Colonic mucosa (tissue), 4 donors: ENCODE measurements around the gene CCDC192. TPM values are rescaled to one million over a fixed set of nuclear protein-coding genes. Genes with fewer than 3 reads are reported as not detected.

ENCODE experiments used
- DNase-seq: peaks from one replicate; pipeline ENCODE4 v3.0.0-alpha.2; 2020
- H3K27ac ChIP-seq: fragments of 200-600 bp; one replicate; pipeline ENCODE4 v1.8.0; 2021
- H3K27me3 ChIP-seq: fragments of 200-600 bp; one replicate; pipeline ENCODE4 v1.8.0; 2021
- H3K36me3 ChIP-seq: fragments of 200-600 bp; one replicate; pipeline ENCODE4 v1.8.0; 2021
- H3K4me1 ChIP-seq: fragments of 200-600 bp; one replicate; pipeline ENCODE4 v1.8.0; 2021; ENCODE audit warnings: mild to moderate bottlenecking
- H3K4me3 ChIP-seq: fragments of 200-600 bp; one replicate; pipeline ENCODE4 v1.8.0; 2021
- H3K9ac ChIP-seq, 2 donors: one replicate each; pipeline ENCODE4 v1.7.0; 2013; ENCODE audit warnings: control low read depth in 2 of 2, low read depth in 2 of 2, low read length in 2 of 2
- H3K9me3 ChIP-seq: fragments of 200-600 bp; one replicate; pipeline ENCODE4 v1.8.0; 2021
- intact Hi-C: fragments of 100-400 bp; cut with DNase I; formaldehyde crosslinking; loops from one replicate; pipeline ENCODE4 v1.14.1; 2022
- total RNA-seq, 2 donors: library from RNA; stranded (reverse); fragmentation: NEBNext Ultra II Directional in 1 of 2; extraction: Animal tissue kit (Norgen Biotek cat#: 25700) in 1 of 2; gene quantifications; one replicate each; pipeline ENCODE4 v1.2.1, GENCODE V29; 2021
- TF ChIP-seq, protein P1 (sequence below): fragments of 200-600 bp; IDR thresholded peaks from one replicate; pipeline ENCODE4 v1.8.0; 2022; ENCODE audit warnings: antibody characterized with exemption, mild to moderate bottlenecking
- donor health status: healthy.
- donor health status: DM: no; HTN: no; CAD: no.
- donor health status: DM: no; HTN: no; CAD: no.

The CCDC192 gene
- total RNA-seq, 2 donors from 2014 or later = not detected

DNA sequence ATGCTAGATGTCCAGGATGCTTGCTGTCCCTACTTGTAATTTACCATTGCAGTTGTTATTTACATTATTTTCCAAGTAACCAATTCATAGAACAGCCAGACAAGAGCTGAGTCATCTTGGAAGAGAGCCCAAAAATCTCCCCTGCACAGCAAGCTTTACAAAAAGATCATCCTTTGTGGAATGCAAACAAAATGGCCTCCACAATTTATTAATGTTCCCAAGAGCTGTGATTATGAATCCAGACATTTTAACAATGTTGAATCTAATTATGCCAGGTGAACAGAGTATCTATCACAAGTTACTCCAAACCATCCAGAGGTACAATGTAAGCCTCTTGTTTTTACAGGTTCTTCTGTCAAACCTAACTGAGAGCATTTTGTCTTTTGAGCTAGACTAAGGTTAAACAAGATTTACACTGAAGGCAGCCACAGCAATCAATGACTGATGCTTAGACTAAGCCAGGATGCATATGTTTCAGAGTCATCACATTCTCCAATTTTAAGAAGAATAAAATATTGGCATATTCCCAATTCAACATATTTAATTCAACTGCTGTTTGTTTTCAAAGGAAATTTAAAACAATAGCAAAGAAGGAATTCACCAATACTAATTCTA, 285.1 kb downstream of the CCDC192 start:
- no peak for DNase-seq
- Histone ChIP-seq H3K9me3 (no peaks in the 10 kb centered on the region), H3K36me3 (no peaks in the 10 kb centered on the region), H3K9ac (no peak overlapping the region), H3K4me1 (no peaks in the 10 kb centered on the region), H3K27ac (no peak overlapping the region), H3K4me3 (no peak overlapping the region), H3K27me3 (no peaks in the 10 kb centered on the region)
- TF ChIP-seq, protein P1, sequence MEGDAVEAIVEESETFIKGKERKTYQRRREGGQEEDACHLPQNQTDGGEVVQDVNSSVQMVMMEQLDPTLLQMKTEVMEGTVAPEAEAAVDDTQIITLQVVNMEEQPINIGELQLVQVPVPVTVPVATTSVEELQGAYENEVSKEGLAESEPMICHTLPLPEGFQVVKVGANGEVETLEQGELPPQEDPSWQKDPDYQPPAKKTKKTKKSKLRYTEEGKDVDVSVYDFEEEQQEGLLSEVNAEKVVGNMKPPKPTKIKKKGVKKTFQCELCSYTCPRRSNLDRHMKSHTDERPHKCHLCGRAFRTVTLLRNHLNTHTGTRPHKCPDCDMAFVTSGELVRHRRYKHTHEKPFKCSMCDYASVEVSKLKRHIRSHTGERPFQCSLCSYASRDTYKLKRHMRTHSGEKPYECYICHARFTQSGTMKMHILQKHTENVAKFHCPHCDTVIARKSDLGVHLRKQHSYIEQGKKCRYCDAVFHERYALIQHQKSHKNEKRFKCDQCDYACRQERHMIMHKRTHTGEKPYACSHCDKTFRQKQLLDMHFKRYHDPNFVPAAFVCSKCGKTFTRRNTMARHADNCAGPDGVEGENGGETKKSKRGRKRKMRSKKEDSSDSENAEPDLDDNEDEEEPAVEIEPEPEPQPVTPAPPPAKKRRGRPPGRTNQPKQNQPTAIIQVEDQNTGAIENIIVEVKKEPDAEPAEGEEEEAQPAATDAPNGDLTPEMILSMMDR = no peak
- intact Hi-C loops = no loop called here

Other genes starting within 250 kb of the CCDC192 start
- gene PRRC1, start 185.8 kb upstream of the CCDC192 start, total RNA-seq = 10 to 100 TPM; 73.0 to 79.9 TPM
- gene CTXN3, start 54.3 kb upstream of the CCDC192 start, total RNA-seq = not detected